Fibroblast of mammary gland (primary cell): ENCODE data around the gene INSL3.
A peak's percentile ranks its signal among the peaks of the same experiment; 100 is the strongest.

ENCODE experiments used
- DNase-seq: peaks from one replicate; pipeline ENCODE4 v3.0.0-alpha.2; 2010; ENCODE audit warnings: low read depth
- H3K4me3 ChIP-seq: 2 replicates; pipeline ENCODE4 v1.5.1; 2011; ENCODE audit warnings: low read depth, mild to moderate bottlenecking, low read length, moderate library complexity; ENCODE audit not compliant: control insufficient read depth
- CTCF ChIP-seq: conservative IDR thresholded peaks from 2 replicates; pipeline ENCODE4 v1.5.1; 2011; ENCODE audit warnings: low read depth, low read length, inconsistent platforms; ENCODE audit not compliant: control insufficient read depth, insufficient read depth

The INSL3 gene

GRCh38 chr19:17859533-17860330 is 38.4 kb upstream of the INSL3 start, which contains the start of gene RPL18A:
Gene RPL18A (plus strand): TSS chr19:17859910. CDS start chr19:17859957, 47 bp downstream.
- DNase-seq, result peak; percentile 100
- peak; percentile 64 for TF ChIP-seq CTCF
- H3K4me3 ChIP-seq, result peak within 1 kb of the TSS; percentile 88

GRCh38 chr19:17855280-17856152 is 34.2 kb upstream of the INSL3 start:
- H3K4me3 ChIP-seq, result no peak overlapping the region
- DNase-seq, result peak; percentile 58
- peak; percentile 93 for TF ChIP-seq CTCF

- TF ChIP-seq CTCF, result no peak
- DNase-seq, result no peak
- H3K4me3 ChIP-seq, result no peak overlapping the region
Measured at GRCh38 chr19:17854061-17854460, 32.7 kb upstream of the INSL3 start.

GRCh38 chr19:17848595-17849292 is 27.4 kb upstream of the INSL3 start:
- H3K4me3 ChIP-seq, result no peak overlapping the region
- no peak for DNase-seq
- TF ChIP-seq CTCF, result no peak

- H3K4me3 ChIP-seq, result peak within 1 kb of the TSS; percentile 13
- no peak for TF ChIP-seq CTCF
- peak; percentile 51 for DNase-seq
Measured at GRCh38 chr19:17847538-17848366, 26.4 kb upstream of the INSL3 start, which contains the start of gene JAK3. Gene JAK3 (minus strand): TSS chr19:17847982. CDS start chr19:17844417, 3,565 bp downstream.
